ENCODE results near the gene SLC4A1. TPM values are rescaled to one million over a fixed set of nuclear protein-coding genes. Genes with fewer than 3 reads are reported as not detected.

SLC4A1 gene
- polyA plus RNA-seq, 1 donor (not counting 4 experiments of a cell fraction or from before 2014, with no cell fraction given): not detected

GRCh38 chr17:44256671-44257070 is 11.3 kb downstream of the SLC4A1 start:
- H3K27ac ChIP-seq (ENCODE audit: control insufficient read depth, insufficient read depth, low read length): no peak overlapping the region
- no peaks in the 10 kb centered on the region for H3K4me1 ChIP-seq (ENCODE audit: control insufficient read depth, extremely low read depth, insufficient read depth, low read length)
- peaks cover 10% of the 10 kb centered on the region for H3K27me3 ChIP-seq (ENCODE audit: control insufficient read depth, extremely low read depth, insufficient read depth, low read length)
- H3K4me2 ChIP-seq (ENCODE audit: control insufficient read depth, extremely low read depth, insufficient read depth, low read depth, low read length): no peak overlapping the region
- dilution Hi-C loops (cut with MboI; ENCODE audit: extremely low pct_ligation_motif_present, low sequenced_read_pairs): no loop called here
- FAIRE-seq (no peak), DNase-seq (ENCODE audit: low read depth, low spot score) (no peak)
- no peaks in the 10 kb centered on the region for H3K9me3 ChIP-seq (ENCODE audit: control insufficient read depth, low read depth, low read length)
- no peaks in the 10 kb centered on the region for H3K79me2 ChIP-seq (ENCODE audit: control insufficient read depth, insufficient read depth, low read length)
- H2AFZ ChIP-seq (ENCODE audit: control insufficient read depth, low read length): no peak overlapping the region
- TF ChIP-seq, protein P1, sequence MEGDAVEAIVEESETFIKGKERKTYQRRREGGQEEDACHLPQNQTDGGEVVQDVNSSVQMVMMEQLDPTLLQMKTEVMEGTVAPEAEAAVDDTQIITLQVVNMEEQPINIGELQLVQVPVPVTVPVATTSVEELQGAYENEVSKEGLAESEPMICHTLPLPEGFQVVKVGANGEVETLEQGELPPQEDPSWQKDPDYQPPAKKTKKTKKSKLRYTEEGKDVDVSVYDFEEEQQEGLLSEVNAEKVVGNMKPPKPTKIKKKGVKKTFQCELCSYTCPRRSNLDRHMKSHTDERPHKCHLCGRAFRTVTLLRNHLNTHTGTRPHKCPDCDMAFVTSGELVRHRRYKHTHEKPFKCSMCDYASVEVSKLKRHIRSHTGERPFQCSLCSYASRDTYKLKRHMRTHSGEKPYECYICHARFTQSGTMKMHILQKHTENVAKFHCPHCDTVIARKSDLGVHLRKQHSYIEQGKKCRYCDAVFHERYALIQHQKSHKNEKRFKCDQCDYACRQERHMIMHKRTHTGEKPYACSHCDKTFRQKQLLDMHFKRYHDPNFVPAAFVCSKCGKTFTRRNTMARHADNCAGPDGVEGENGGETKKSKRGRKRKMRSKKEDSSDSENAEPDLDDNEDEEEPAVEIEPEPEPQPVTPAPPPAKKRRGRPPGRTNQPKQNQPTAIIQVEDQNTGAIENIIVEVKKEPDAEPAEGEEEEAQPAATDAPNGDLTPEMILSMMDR (optimal IDR thresholded peaks at IDR 0.05 in 1 of 3, IDR thresholded peaks at IDR 0.05 in 1 of 3, conservative IDR thresholded peaks at IDR 0.05 in 1 of 3; ENCODE audit: extremely low read depth in 1 of 3, insufficient read depth in 2 of 3, low read length in 3 of 3): no peak
- TF ChIP-seq EZH2 (IDR thresholded peaks at IDR 0.05; ENCODE audit: low read length): no peak
- H3K9me1 ChIP-seq (ENCODE audit: control insufficient read depth, extremely low read depth, insufficient read depth, low read length): no peaks in the 10 kb centered on the region
- no peak overlapping the region for H3K9ac ChIP-seq (ENCODE audit: control insufficient read depth, extremely low read depth, insufficient read depth, low read length)
- no peaks in the 10 kb centered on the region for H3K36me3 ChIP-seq (ENCODE audit: control insufficient read depth in 2 of 2, extremely low read depth in 1 of 2, insufficient read depth in 2 of 2, low read length in 2 of 2)
- no peak overlapping the region for H3K4me3 ChIP-seq (ENCODE audit: control insufficient read depth in 2 of 3, extremely low read depth in 1 of 3, insufficient read depth in 2 of 3, low read depth in 1 of 3, low read length in 3 of 3)
- no peaks in the 10 kb centered on the region for H4K20me1 ChIP-seq (ENCODE audit: control insufficient read depth, extremely low read depth, insufficient read depth, low read length)

DNA sequence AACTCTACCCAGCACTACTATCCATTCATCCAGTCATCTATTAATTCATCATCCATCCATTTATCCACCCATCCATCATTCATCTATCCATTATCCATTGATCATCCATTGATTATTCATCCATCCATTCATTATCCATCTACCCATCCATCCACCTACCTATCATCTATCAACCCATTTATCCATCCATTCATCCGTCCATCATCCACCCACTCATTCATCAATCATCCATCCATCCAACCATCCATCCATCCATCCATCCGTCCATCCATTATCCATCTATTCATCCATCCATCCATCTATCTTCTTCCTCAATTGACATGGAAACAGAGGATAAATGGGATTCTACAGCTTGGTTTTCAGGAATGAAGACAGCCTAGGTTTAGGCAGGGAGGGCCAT is 12.0 kb downstream of the SLC4A1 start:
- H3K4me3 ChIP-seq (ENCODE audit: control insufficient read depth in 2 of 3, extremely low read depth in 1 of 3, insufficient read depth in 2 of 3, low read depth in 1 of 3, low read length in 3 of 3): no peak overlapping the region
- no peak overlapping the region for H3K9ac ChIP-seq (ENCODE audit: control insufficient read depth, extremely low read depth, insufficient read depth, low read length)
- no peaks in the 10 kb centered on the region for H3K79me2 ChIP-seq (ENCODE audit: control insufficient read depth, insufficient read depth, low read length)
- peaks cover 5% of the 10 kb centered on the region for H3K27me3 ChIP-seq (ENCODE audit: control insufficient read depth, extremely low read depth, insufficient read depth, low read length)
- no peak overlapping the region for H3K27ac ChIP-seq (ENCODE audit: control insufficient read depth, insufficient read depth, low read length)
- DNase-seq (ENCODE audit: low read depth, low spot score): no peak
- no peak overlapping the region for H2AFZ ChIP-seq (ENCODE audit: control insufficient read depth, low read length)
- H4K20me1 ChIP-seq (ENCODE audit: control insufficient read depth, extremely low read depth, insufficient read depth, low read length): no peaks in the 10 kb centered on the region
- TF ChIP-seq, protein P1 (optimal IDR thresholded peaks at IDR 0.05 in 1 of 3, IDR thresholded peaks at IDR 0.05 in 1 of 3, conservative IDR thresholded peaks at IDR 0.05 in 1 of 3; ENCODE audit: extremely low read depth in 1 of 3, insufficient read depth in 2 of 3, low read length in 3 of 3): no peak
- TF ChIP-seq EZH2 (IDR thresholded peaks at IDR 0.05; ENCODE audit: low read length): no peak
- H3K4me1 ChIP-seq (ENCODE audit: control insufficient read depth, extremely low read depth, insufficient read depth, low read length): no peaks in the 10 kb centered on the region
- no peaks in the 10 kb centered on the region for H3K36me3 ChIP-seq (ENCODE audit: control insufficient read depth in 2 of 2, extremely low read depth in 1 of 2, insufficient read depth in 2 of 2, low read length in 2 of 2)
- H3K9me3 ChIP-seq (ENCODE audit: control insufficient read depth, low read depth, low read length): no peaks in the 10 kb centered on the region
- no peak for FAIRE-seq
- dilution Hi-C loops (cut with MboI; ENCODE audit: extremely low pct_ligation_motif_present, low sequenced_read_pairs): no loop called here
- H3K4me2 ChIP-seq (ENCODE audit: control insufficient read depth, extremely low read depth, insufficient read depth, low read depth, low read length): no peak overlapping the region
- H3K9me1 ChIP-seq (ENCODE audit: control insufficient read depth, extremely low read depth, insufficient read depth, low read length): no peaks in the 10 kb centered on the region

All from keratinocyte (primary cell).